B cell (primary cell): ENCODE measurements around the gene INTS14. TPM values are rescaled to one million over a fixed set of nuclear protein-coding genes. Genes with fewer than 3 reads are reported as not detected.

Source experiments
- ATAC-seq: fragments of 200-7000 bp; cut with Tn5 transposase; one replicate; pipeline ENCODE4 v1.10.0; 2021; ENCODE audit warnings: low read depth, mild to moderate bottlenecking, moderate number of reproducible peaks, moderate library complexity
- CTCF ChIA-PET: fragments of 350-600 bp; sonication (Branson Sonifier 250); formaldehyde crosslinking; loops from one replicate; lab custom pipeline; 2021; ENCODE audit warnings: antibody characterized with exemption, inconsistent platforms; lab: Charles Lee
- POLR2A ChIA-PET: fragments of 350-600 bp; sonication (Branson Sonifier 250); formaldehyde crosslinking; loops from one replicate; lab custom pipeline; 2021; ENCODE audit warnings: antibody characterized with exemption; lab: Charles Lee
- DNase-seq: peaks from one replicate; pipeline ENCODE4 v3.0.0; 2013
- H2AFZ ChIP-seq: 2 replicates; pipeline ENCODE4 v1.6.1; 2012; ENCODE audit warnings: mild to moderate bottlenecking, low read depth, low read length; ENCODE audit not compliant: insufficient read depth, poor library complexity, severe bottlenecking
- H3K27ac ChIP-seq, 2 donors: 1 replicate in 1 of 2; 2 replicates in 1 of 2; pipeline ENCODE4 v1.5.1; 2012 to 2013; ENCODE audit warnings: low read length in 2 of 2, mild to moderate bottlenecking in 2 of 2, moderate library complexity in 1 of 2
- H3K27me3 ChIP-seq, 4 experiments: fragments of 200-600 bp in 1 of 4; sonication (generic) in 1 of 4; replicated peaks in 1 of 4; 1 replicate in 2 of 4; 2 replicates in 2 of 4; pipeline versions ENCODE4 v1.6.1 to v1.7.0; 2013 to 2016; ENCODE audit warnings: low read length in 3 of 4, mild to moderate bottlenecking in 2 of 4, mixed read lengths in 1 of 4, moderate library complexity in 1 of 4; ENCODE audit not compliant: insufficient read depth in 4 of 4, control insufficient read depth in 3 of 4; ENCODE audit errors: control extremely low read depth in 1 of 4
- H3K36me3 ChIP-seq, 2 experiments: replicated peaks in 1 of 2; 1 replicate in 1 of 2; 2 replicates in 1 of 2; pipeline versions ENCODE4 v1.6.1 to v1.7.1; 2013; ENCODE audit warnings: low read length in 1 of 2; ENCODE audit not compliant: insufficient read depth in 2 of 2, control insufficient read depth in 1 of 2; ENCODE audit errors: control extremely low read depth in 1 of 2, extremely low read depth in 1 of 2
- H3K4me1 ChIP-seq, 2 donors: fragments of 200-600 bp in 1 of 2; sonication (generic) in 1 of 2; 1 replicate in 1 of 2; 2 replicates in 1 of 2; pipeline versions ENCODE4 v1.5.1 to v1.6.1; 2013 to 2017; ENCODE audit warnings: low read length in 2 of 2; ENCODE audit not compliant: control insufficient read depth in 2 of 2, insufficient read depth in 2 of 2
- H3K4me2 ChIP-seq: replicated peaks from 2 replicates; pipeline ENCODE3; 2012; ENCODE audit warnings: mild to moderate bottlenecking, low read depth, low read length; ENCODE audit not compliant: poor library complexity, severe bottlenecking
- H3K4me3 ChIP-seq, 5 experiments: fragments of 200-600 bp in 1 of 5; sonication (generic) in 1 of 5; 1 replicate in 3 of 5; 2 replicates in 2 of 5; pipeline versions ENCODE4 v1.5.1 to v1.7.0; 2011 to 2016; ENCODE audit warnings: low read length in 4 of 5, mild to moderate bottlenecking in 4 of 5, low read depth in 2 of 5, control low read depth in 1 of 5, moderate library complexity in 1 of 5; ENCODE audit not compliant: insufficient read depth in 1 of 5; ENCODE audit errors: control extremely low read depth in 1 of 5, extremely low read depth in 1 of 5
- H3K79me2 ChIP-seq: fragments of 200-600 bp; sonication (generic); one replicate; pipeline ENCODE4 v1.6.0; 2016; ENCODE audit warnings: low read length; ENCODE audit not compliant: control insufficient read depth, insufficient read depth
- H3K9ac ChIP-seq: fragments of 200-600 bp; sonication (generic); 2 replicates; pipeline ENCODE4 v1.6.1; 2017; ENCODE audit warnings: mild to moderate bottlenecking, low read length, moderate library complexity
- H3K9me3 ChIP-seq, 3 donors: one replicate each; pipeline versions ENCODE4 v1.6.1 to v1.7.1; 2013; ENCODE audit warnings: low read length in 2 of 3; ENCODE audit not compliant: control insufficient read depth in 2 of 3, insufficient read depth in 1 of 3; ENCODE audit errors: control extremely low read depth in 1 of 3
- H4K20me1 ChIP-seq: 2 replicates; pipeline ENCODE4 v1.6.0; 2012; ENCODE audit warnings: mild to moderate bottlenecking, low read length; ENCODE audit not compliant: insufficient read depth, control insufficient read depth, poor library complexity, severe bottlenecking
- H3K27ac Mint-ChIP-seq: one replicate; pipeline ENCODE4 v1.8.0; 2021; ENCODE audit warnings: mixed read lengths
- H3K27me3 Mint-ChIP-seq: one replicate; pipeline ENCODE4 v1.8.0; 2021; ENCODE audit warnings: mixed read lengths
- H3K4me1 Mint-ChIP-seq: one replicate; pipeline ENCODE4 v1.8.0; 2021; ENCODE audit warnings: mixed read lengths
- H3K4me3 Mint-ChIP-seq: one replicate; pipeline ENCODE4 v1.8.0; 2021; ENCODE audit warnings: mixed read lengths
- H3K9me3 Mint-ChIP-seq: one replicate; pipeline ENCODE4 v1.8.0; 2022; ENCODE audit warnings: mixed read lengths; ENCODE audit not compliant: insufficient read depth
- EZH2 ChIP-seq: IDR thresholded peaks from 2 replicates; pipeline ENCODE4 v1.6.1; 2012; ENCODE audit warnings: borderline replicate concordance, low read depth, mild to moderate bottlenecking, moderate library complexity, low read length; ENCODE audit not compliant: insufficient read depth, poor library complexity, severe bottlenecking
- WGBS: methylation state at CpG from one replicate; pipeline ENCODE4 v1.1.5; 2013; ENCODE audit warnings: missing lambda C conversion rate; ENCODE audit not compliant: insufficient coverage; 5-methylcytosine and 5-hydroxymethylcytosine counted together
- intact Hi-C: fragments of 100-400 bp; cut with micrococcal nuclease; formaldehyde crosslinking; loops from one replicate; pipeline ENCODE4 v1.10.0; 2022
- polyA plus RNA-seq: library from polyadenylated mRNA; depleted of rRNA; stranded (reverse); fragments of >200 nt; gene quantifications from 2 replicates; pipeline ENCODE4 v1.2.3, GENCODE V29; 2012
- small RNA-seq: library from RNA; depleted of rRNA; stranded (forward); fragments of <200 nt; gene quantifications from one replicate; pipeline ENCODE3, GENCODE V24; 2012; ENCODE audit warnings: low replicate concordance, low read depth; ENCODE audit not compliant: insufficient read length
- total RNA-seq, 2 donors: library from RNA; stranded (reverse); fragments of 120-200 nt in 1 of 2; gene quantifications; 1 replicate in 1 of 2; 2 replicates in 1 of 2; pipeline versions ENCODE4 v1.2.3 to v1.2.4, GENCODE V29; 2013 to 2022
- TF ChIP-seq, protein P1 (sequence below): fragments of 200-600 bp; IDR thresholded peaks from one replicate; pipeline ENCODE4 v1.8.0; 2022; ENCODE audit warnings: antibody characterized with exemption, mild to moderate bottlenecking

The INTS14 gene
- total and polyA plus RNA-seq, 2 donors (not counting 1 experiment from before 2014, with no cell fraction given), result 19.3 to 39.0 TPM

DNA sequence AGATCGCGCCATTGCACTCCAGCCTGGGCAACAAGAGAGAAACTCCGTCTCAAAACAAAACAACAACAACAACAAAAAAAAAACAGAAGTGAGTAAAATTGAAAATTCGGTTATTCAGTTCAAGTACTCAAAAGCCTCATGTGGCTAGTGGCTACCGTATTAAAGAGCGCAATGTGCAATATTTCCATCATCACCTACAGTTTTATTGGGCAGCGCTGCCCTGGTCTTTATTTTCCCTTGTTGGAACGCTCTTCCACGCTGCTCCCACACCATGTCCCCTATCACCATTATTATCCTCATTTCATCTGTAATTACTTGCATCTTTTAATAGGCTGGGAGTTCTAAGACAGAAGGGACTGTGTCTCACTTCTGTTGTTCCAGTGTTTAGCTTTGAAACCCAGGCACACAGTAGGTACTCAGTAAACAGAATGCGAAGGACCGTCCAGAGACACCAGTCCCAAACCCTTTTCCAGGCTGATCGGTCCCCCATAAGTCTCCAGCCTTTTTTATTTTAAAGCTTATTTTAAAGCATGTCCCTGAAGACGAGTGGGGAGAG lies 81.1 kb downstream of the INTS14 start:
- Histone ChIP-seq H3K27ac (peak overlapping the region; percentile 36 to 59), H3K9ac (peak overlapping the region; percentile 77), H3K4me2 (peak overlapping the region; percentile 94), H4K20me1 (no peaks in the 10 kb centered on the region), H3K27me3 (no peaks in the 10 kb centered on the region), H2AFZ (peak overlapping the region; percentile 98), H3K79me2 (peaks cover 54% of the 10 kb centered on the region), H3K4me3 (peak overlapping the region; percentile 41 to 91 (median 82)), H3K36me3 (no peaks in the 10 kb centered on the region), H3K9me3 (no peaks in the 10 kb centered on the region), H3K4me1 (peaks cover 3 to 7% of the 10 kb centered on the region in 2 donors)
- H3K27ac Mint-ChIP-seq, result peak overlapping the region; percentile 78
- intact Hi-C loops, result loop anchor here (10.0 kb wide), 1 partner anchor 965 kb away; the partner anchor contains the start of gene SNAPC5
- no peak for DNase-seq
- WGBS, result 39% methylated on average over 7 of the region's 13 CpGs
- no peak for ATAC-seq
- peak overlapping the region; percentile 96 for H3K4me3 Mint-ChIP-seq
- H3K9me3 Mint-ChIP-seq, result no peaks in the 10 kb centered on the region
- ChIA-PET CTCF (interaction anchor here (1.2 kb wide), 1 partner anchor 63 kb away, joined by 3 read pairs; no protein-coding TSS in a partner anchor), POLR2A (interaction anchor here (0.6 to 1.5 kb wide), 3 partner anchors 13 to 81 kb away, joined by 3 to 16 read pairs (median 3); partner anchors contain the start of genes DPP8 and INTS14)
- H3K27me3 Mint-ChIP-seq, result no peaks in the 10 kb centered on the region
- H3K4me1 Mint-ChIP-seq, result peaks cover 21% of the 10 kb centered on the region
- no peak for TF ChIP-seq EZH2
- TF ChIP-seq, protein P1, sequence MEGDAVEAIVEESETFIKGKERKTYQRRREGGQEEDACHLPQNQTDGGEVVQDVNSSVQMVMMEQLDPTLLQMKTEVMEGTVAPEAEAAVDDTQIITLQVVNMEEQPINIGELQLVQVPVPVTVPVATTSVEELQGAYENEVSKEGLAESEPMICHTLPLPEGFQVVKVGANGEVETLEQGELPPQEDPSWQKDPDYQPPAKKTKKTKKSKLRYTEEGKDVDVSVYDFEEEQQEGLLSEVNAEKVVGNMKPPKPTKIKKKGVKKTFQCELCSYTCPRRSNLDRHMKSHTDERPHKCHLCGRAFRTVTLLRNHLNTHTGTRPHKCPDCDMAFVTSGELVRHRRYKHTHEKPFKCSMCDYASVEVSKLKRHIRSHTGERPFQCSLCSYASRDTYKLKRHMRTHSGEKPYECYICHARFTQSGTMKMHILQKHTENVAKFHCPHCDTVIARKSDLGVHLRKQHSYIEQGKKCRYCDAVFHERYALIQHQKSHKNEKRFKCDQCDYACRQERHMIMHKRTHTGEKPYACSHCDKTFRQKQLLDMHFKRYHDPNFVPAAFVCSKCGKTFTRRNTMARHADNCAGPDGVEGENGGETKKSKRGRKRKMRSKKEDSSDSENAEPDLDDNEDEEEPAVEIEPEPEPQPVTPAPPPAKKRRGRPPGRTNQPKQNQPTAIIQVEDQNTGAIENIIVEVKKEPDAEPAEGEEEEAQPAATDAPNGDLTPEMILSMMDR, result no peak

Small RNAs within 50 kb of the gene (small RNA-seq; reads per million reads assigned to genes)
- not detected for gene RNU6-19P

Other genes with a start within 250 kb of the INTS14 start
- not detected in 2 replicates for gene IGDCC3, start 233.1 kb downstream of the INTS14 start, total RNA-seq
- gene IGDCC3, start 233.1 kb downstream of the INTS14 start, polyA plus RNA-seq, result not detected in 2 replicates
- gene IGDCC4, start 188.2 kb downstream of the INTS14 start, total RNA-seq, result not detected in 2 replicates
- 0.09 TPM in 1 of 2 replicates, not detected in the other for gene IGDCC4, start 188.2 kb downstream of the INTS14 start, polyA plus RNA-seq
- 65.2 and 73.7 TPM in 2 replicates for gene DPP8, start 93.4 kb downstream of the INTS14 start, total RNA-seq
- 17.1 and 28.3 TPM in 2 replicates for gene DPP8, start 93.4 kb downstream of the INTS14 start, polyA plus RNA-seq
- gene HACD3, start 80.7 kb downstream of the INTS14 start, total RNA-seq, result 18.8 and 19.3 TPM in 2 replicates
- gene HACD3, start 80.7 kb downstream of the INTS14 start, polyA plus RNA-seq, result 4.5 and 5.7 TPM in 2 replicates
- 6.7 and 8.0 TPM in 2 replicates for gene SLC24A1, start 10.8 kb upstream of the INTS14 start, total RNA-seq
- 1.7 and 1.8 TPM in 2 replicates for gene SLC24A1, start 10.8 kb upstream of the INTS14 start, polyA plus RNA-seq
- 103 and 114 TPM in 2 replicates for gene DENND4A, start 181.2 kb upstream of the INTS14 start, total RNA-seq
- 24.4 and 31.2 TPM in 2 replicates for gene DENND4A, start 181.2 kb upstream of the INTS14 start, polyA plus RNA-seq